Upper lobe of left lung (tissue), 4 donors: Measurements from ENCODE around the gene METTL3.

ENCODE experiments used
- CTCF ChIP-seq, 6 experiments: fragments of 450-650 bp in 4 of 6; fragments of 200-600 bp in 2 of 6; sonication (generic) in 2 of 6; IDR thresholded peaks; one replicate each; pipeline ENCODE4 v1.5.1; 2016 to 2019; ENCODE audit warnings: antibody characterized with exemption in 6 of 6
- EP300 ChIP-seq, 4 donors: sonication (generic); formaldehyde crosslinking; IDR thresholded peaks; one replicate each; pipeline ENCODE4 v1.5.1; 2017; ENCODE audit warnings: antibody characterized with exemption in 4 of 4, control low read depth in 2 of 4
- POLR2A ChIP-seq, 4 donors: fragments of 450-650 bp; IDR thresholded peaks; one replicate each; pipeline ENCODE4 v1.5.1; 2016 to 2017; ENCODE audit warnings: antibody characterized with exemption in 4 of 4, mild to moderate bottlenecking in 2 of 4
- POLR2AphosphoS5 ChIP-seq, 2 donors: sonication (generic); formaldehyde crosslinking; IDR thresholded peaks; one replicate each; pipeline ENCODE4 v1.5.1; 2017; ENCODE audit warnings: antibody characterized with exemption in 2 of 2

GRCh38 chr14:21510735-21511657 lies at the start of gene METTL3:
- TF ChIP-seq CTCF (IDR thresholded peaks at IDR 0.05), result peak in 2 of 6 experiments; percentile 7 to 8
- peak; percentile 78 to 91 for TF ChIP-seq POLR2AphosphoS5 (IDR thresholded peaks at IDR 0.05)
- peak in 2 of 4 donors; percentile 24 to 54 for TF ChIP-seq POLR2A (IDR thresholded peaks at IDR 0.05)
- no peak for TF ChIP-seq EP300 (IDR thresholded peaks at IDR 0.05)
